DND-41 (cell line): ENCODE results near the gene TEX38.

Experiments used
- CTCF ChIP-seq: IDR thresholded peaks from 2 replicates; pipeline ENCODE4 v1.5.1; 2012; ENCODE audit warnings: borderline replicate concordance, low read length, moderate library complexity, mild to moderate bottlenecking; ENCODE audit not compliant: poor library complexity, severe bottlenecking; ENCODE audit errors: extremely low read depth
- EZH2 ChIP-seq: IDR thresholded peaks from 3 replicates; pipeline ENCODE4 v1.6.1; 2012; ENCODE audit warnings: borderline replicate concordance, low read depth, mild to moderate bottlenecking, moderate library complexity, low read length, inconsistent platforms; ENCODE audit not compliant: severe bottlenecking

DNA sequence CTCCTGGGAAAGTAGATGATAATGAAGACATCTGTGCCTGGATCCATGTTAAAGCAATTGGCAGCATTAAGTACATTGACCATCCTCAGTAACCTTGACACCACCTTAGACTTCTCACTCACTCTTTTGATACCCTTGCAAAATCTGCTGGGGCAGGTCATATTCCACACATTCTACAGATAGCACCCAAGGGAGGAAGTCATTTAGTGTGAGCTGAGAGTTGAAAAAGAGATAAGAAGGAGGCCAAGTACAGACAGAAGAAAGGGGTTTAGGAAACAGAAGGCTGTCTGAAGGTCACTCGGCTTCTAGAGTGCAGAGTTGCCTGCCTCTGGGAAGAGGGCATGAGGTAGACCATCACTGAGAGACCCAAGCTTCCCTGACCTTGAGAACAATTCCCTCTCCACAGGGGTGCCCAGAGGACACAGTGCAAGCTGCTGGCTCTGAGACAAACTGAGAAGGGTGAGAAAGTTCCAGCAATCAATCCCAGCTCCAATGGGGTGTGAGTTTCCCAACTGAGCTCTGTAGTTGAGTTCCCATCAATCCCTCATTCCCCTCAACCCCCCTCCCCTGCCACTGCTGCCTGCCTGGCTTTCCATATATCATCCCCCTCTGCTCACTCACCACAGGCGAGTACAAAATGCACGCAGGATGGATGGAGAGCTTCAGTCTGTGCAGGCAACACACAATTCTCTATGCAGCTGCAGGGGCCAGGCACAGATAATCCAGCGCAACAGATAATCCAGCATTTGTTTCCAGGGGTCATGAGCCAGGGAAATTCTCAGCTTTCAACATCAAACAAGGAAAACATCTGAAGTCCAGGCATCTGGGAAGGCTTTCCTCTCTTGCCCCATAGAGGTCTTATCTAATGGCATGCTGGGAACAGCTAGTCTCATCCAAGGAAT, 47.7 kb upstream of the TEX38 start:
- TF ChIP-seq CTCF (no peak), EZH2 (no peak)
